ENCODE data around the gene HSF2. TPM values are rescaled to one million over a fixed set of nuclear protein-coding genes. Genes with fewer than 3 reads are reported as not detected.

Gene HSF2
- total RNA-seq, 6 experiments from 2014 or later: 7.0 to 10.9 (median 9.2) TPM

- no peaks in the 10 kb centered on the region for H3K4me1 Mint-ChIP-seq (ENCODE audit: low read depth)
- no peak for DNase-seq
- no peaks in the 10 kb centered on the region for H3K27me3 Mint-ChIP-seq (ENCODE audit: insufficient read depth)
- H3K27ac Mint-ChIP-seq: no peak overlapping the region
- TF ChIP-seq CTCF (IDR thresholded peaks at IDR 0.05): no peak
- H3K36me3 Mint-ChIP-seq (ENCODE audit: low read depth): peaks cover 4% of the 10 kb centered on the region; the same call in 1 of the 2 replicates
- H3K9me3 Mint-ChIP-seq: no peaks in the 10 kb centered on the region
- no peak overlapping the region for H3K4me3 Mint-ChIP-seq
These were observed 17.4 kb downstream of the HSF2 start for GRCh38 chr6:122416825-122417224.

- H3K27ac Mint-ChIP-seq: no peak overlapping the region
- no peaks in the 10 kb centered on the region for H3K4me1 Mint-ChIP-seq (ENCODE audit: low read depth)
- no peaks in the 10 kb centered on the region for H3K36me3 Mint-ChIP-seq (ENCODE audit: low read depth)
- no peaks in the 10 kb centered on the region for H3K27me3 Mint-ChIP-seq (ENCODE audit: insufficient read depth)
- no peaks in the 10 kb centered on the region for H3K9me3 Mint-ChIP-seq
- DNase-seq: no peak
- no peak overlapping the region for H3K4me3 Mint-ChIP-seq
- no peak for TF ChIP-seq CTCF (IDR thresholded peaks at IDR 0.05)
These were observed 22.6 kb downstream of the HSF2 start for GRCh38 chr6:122422003-122422402.

- no peak for DNase-seq
- H3K27ac Mint-ChIP-seq: no peak overlapping the region
- H3K4me1 Mint-ChIP-seq (ENCODE audit: low read depth): no peaks in the 10 kb centered on the region
- no peaks in the 10 kb centered on the region for H3K27me3 Mint-ChIP-seq (ENCODE audit: insufficient read depth)
- TF ChIP-seq CTCF (IDR thresholded peaks at IDR 0.05): no peak
- no peak overlapping the region for H3K4me3 Mint-ChIP-seq
- H3K36me3 Mint-ChIP-seq (ENCODE audit: low read depth): no peaks in the 10 kb centered on the region
- H3K9me3 Mint-ChIP-seq: no peaks in the 10 kb centered on the region
These were observed 23.3 kb downstream of the HSF2 start for GRCh38 chr6:122422614-122423267.

- Mint-ChIP-seq H3K36me3 (ENCODE audit: low read depth) (no peaks in the 10 kb centered on the region), H3K27me3 (ENCODE audit: insufficient read depth) (no peaks in the 10 kb centered on the region), H3K4me1 (ENCODE audit: low read depth) (no peaks in the 10 kb centered on the region), H3K4me3 (no peak overlapping the region), H3K27ac (no peak overlapping the region), H3K9me3 (no peaks in the 10 kb centered on the region)
- no peak for TF ChIP-seq CTCF (IDR thresholded peaks at IDR 0.05)
- DNase-seq: no peak
These were observed 24.3 kb downstream of the HSF2 start for GRCh38 chr6:122423734-122424133.

- Mint-ChIP-seq H3K4me3 (no peak overlapping the region), H3K27me3 (ENCODE audit: insufficient read depth) (no peaks in the 10 kb centered on the region), H3K9me3 (no peaks in the 10 kb centered on the region), H3K36me3 (ENCODE audit: low read depth) (no peaks in the 10 kb centered on the region; the same call in 1 of the 2 replicates), H3K4me1 (ENCODE audit: low read depth) (no peaks in the 10 kb centered on the region), H3K27ac (no peak overlapping the region)
- DNase-seq: no peak
- TF ChIP-seq CTCF (IDR thresholded peaks at IDR 0.05): no peak
These were observed 27.1 kb downstream of the HSF2 start for GRCh38 chr6:122426597-122426996.
